Esophagus mucosa (tissue), 1 donor: ENCODE data around the gene CCDC179. TPM values are rescaled to one million over a fixed set of nuclear protein-coding genes. Genes with fewer than 3 reads are reported as not detected.
A peak's percentile ranks its signal among the peaks of the same experiment; 100 is the strongest.

ENCODE experiments used
- ATAC-seq: fragments of 200-7000 bp; cut with Tn5 transposase; one replicate; pipeline ENCODE4 v1.9.1; 2020
- total RNA-seq: library from RNA; stranded (reverse); gene quantifications from one replicate; pipeline ENCODE4 v1.2.4, GENCODE V29; 2023
- donor health status: DM: yes; HTN: yes; CAD: no.

The CCDC179 gene
- total RNA-seq, result not detected

DNA sequence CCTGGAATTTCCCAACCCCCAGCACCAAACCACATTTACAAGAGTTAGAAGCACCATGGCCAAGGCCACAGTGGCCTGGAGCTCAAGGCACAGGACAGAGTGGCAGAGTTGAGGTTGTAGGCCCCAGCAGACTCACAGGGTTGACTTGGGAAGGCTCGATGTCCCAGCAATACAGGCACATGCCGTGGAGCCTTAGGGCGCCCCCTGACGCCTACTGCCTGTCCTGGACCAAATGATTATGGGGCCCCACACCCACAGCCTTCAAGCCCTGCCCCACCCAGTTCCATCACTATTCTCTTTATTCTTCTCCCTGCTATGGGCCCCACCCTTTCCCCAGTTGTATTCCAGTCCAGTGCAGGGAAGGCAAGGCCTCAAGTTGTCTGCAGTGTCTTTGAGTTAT, at the start of gene CCDC179:
Gene CCDC179 (minus strand): TSS at position 234 of the 400 bp plus-strand sequence. CDS start 53 bp downstream, at position 181.
- ATAC-seq, result no peak

DNA sequence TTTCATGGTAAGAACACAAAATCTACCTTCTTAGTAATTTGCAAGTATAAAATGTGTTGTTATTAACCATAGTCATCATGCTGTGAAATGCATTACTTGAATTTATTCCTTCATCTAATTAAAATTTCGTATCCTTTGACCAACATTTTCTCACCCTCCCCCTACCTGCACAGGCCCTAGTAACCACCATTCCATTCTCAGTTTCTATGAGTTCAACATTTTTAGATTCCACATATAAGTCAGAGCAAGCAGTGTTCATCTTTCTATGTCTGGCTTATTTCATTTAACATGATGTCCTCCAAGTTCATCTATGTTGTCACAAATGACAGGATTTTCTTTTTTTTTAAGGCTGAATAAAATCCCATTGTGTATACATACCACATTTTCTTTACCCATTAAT, 43.5 kb upstream of the CCDC179 start:
- ATAC-seq, result no peak

DNA sequence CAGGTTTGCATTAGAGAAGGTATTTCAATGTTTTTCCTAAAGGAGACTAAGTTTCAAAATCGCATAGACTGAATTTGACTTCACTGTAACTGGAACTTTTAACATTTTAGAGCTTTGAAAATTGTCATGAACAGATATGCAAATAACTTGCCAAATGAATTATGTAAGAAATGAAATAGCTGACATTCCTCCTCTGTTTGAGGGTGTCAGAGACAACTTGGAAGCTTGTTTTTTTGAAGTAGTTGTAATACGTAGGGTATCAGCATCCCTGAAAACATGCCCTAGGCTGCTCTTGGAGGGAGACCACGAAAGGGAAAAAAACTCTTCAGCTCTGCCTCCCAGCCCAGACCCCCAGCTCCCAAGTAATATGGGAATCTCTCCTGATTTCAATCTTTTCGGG, 41.3 kb upstream of the CCDC179 start:
- no peak for ATAC-seq

DNA sequence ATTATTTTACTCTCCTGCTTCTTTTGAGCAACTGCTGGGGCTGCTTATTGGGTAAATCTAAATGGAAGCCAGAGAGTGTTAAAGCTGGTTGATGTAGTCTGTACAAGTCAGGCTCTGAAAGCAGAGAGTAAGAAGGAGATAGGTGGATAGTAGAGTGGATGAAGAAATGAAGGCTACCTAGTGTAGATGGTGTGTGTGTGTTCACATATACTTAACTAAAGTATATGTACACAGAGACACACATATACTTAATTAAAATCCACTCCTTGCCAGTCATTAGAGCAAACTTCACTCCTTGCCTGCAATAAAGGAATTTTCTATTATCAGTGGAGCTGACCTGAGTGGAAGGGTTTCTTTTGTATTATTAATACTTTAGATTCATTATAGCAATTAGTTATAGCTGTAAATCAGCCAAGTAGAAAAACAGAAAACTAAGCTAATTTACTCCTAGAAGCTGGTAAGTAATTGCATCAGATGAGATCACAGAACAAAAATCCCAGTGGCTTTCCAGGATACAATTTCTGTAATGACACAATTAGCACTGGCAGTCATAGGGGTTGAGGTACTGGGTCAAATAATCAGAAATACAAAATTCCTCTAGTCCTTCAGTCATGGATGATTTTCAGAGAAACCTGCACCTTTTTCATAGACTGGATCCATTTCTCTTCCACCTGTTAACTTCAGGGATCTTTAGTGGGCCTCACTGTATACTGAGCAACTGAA, 40.7 kb upstream of the CCDC179 start:
- no peak for ATAC-seq

DNA sequence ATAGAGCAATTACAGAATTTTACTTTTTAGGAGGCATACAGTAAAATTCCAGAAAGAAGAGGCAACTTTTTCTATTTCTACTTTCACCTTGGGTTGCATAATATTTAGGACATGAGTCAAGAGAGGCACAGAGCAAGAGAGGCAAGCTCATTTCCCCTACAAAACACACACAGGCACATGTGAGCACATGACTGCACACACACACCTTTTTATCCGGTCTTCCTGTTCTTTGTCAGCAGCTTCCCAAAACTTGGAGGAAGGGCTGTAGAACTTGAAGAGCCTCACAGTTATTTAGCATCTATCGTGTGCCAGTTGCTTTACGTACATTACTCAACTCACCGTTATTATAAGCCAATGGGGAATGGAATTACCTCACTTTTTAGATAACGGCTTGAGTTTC, 37.8 kb upstream of the CCDC179 start:
- no peak for ATAC-seq

DNA sequence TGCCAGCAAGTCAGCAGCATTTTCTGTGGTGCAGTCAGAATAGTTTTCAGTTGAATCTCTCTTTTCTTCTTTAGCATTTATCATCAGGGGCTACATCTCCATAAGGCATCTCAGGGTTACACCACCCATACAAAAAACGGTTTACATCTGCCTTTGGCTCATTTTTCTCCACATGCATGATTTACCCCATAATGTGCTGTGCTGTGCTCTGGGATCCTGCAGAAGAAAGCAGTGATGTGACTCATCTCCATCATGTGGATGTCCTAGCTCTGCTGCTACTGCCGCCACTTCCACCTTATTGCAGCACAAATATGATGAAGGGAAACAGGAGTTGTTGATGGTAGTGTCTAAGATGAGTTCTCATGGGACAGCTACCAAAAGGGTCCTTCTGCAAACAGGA, 30.0 kb upstream of the CCDC179 start:
- ATAC-seq, result no peak

DNA sequence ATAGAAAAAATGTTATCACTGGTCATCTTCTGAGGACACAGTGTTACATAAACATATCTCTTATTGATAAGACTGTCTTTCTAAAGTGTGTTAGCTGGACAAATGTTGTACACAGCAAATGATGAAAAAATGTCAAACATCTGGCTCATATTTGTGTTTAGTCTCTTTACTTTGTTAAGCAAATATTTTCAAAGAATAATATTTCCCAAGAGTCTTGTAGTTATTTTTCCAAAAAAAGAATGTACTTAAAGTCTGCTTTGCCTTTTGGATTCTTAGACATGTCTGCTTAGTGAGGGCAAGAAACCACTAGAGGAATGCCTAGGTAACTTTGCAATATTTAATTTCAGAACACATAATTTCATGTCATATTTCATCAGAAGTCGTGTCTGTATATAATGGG, 23.9 kb upstream of the CCDC179 start:
- ATAC-seq, result no peak

DNA sequence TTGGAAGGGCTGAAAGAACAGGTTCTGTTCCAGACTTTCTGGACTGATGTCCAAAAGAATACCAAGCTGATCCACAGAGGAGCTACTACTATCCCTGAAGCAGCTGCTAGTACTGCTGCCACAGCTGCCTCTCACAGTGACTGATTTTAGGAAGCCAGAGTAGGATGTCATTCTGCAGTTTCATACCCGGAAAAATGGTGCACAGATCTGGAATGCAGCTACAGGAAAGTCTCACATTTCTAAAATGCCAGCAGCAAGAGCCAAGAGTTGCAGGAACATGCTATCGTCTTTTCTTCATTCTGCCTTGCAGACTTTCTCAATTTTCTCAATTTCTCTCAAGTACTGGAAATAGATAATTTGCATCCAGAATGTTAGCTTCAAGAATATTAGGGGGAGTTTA, 19.4 kb upstream of the CCDC179 start:
- ATAC-seq, result no peak

DNA sequence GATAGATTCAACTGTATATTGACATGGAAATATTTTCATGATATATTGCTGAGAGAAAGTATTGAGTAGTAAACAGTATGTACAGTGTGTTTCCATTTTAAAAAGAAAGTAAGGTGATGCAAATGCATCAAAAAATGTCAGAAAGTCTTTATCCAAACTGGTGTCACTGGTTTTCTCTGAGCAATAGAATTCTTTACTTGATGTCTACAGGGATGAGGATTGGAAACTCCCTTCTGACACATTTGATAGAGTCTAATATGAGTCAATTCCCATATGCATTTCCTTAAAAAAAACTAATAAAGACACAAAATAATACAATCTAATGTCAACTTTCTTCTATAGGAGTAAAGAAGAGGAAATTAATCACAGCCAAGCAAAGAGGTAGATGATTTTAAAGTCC, 18.3 kb upstream of the CCDC179 start:
- ATAC-seq, result peak; percentile 55

DNA sequence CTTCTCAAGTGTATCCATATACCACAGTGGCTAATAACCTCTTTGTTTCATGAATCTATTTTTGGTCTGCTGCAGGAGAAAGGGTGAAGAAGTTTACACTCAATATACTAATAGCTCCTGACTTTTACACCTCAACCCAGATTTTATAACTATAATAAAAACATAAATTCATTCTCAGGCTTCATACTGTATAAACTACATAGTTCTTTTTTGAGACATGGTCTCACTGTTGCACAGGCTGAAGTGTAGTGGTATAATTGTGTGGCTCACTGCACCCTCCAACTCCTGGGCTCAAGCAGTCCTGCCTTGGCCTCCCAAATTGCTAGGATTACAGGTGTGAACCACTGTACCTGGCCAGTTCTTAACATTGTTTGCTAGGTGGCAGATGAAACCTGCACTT, 17.8 kb upstream of the CCDC179 start:
- ATAC-seq, result no peak

DNA sequence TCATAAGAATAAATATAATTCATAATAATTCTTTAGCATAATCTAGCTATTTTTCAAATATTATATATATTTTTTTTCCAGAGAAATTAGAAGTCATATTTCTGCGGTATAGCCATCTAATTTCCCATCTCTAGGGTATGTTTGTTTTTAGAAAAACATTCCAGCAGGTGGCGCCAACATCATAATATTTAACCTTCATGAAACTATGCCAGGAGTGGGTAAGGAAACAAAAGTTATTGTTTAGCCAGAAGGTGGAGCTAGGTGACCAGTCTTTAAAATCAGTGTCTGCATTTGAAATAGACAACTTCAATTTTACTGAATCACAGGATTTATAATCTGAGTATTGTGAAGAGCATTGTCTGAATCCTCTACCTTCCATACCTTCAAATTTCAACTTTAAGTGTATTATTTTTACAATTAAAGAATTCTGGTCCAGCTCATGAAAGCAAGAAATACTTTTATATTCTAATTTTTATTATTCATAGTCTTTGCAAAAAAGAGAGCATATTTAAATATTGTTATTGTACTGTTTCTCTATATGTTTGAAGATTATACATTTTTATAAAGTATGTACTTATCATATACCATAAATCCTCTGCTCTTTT, 15.7 kb upstream of the CCDC179 start:
- ATAC-seq, result peak; percentile 74

DNA sequence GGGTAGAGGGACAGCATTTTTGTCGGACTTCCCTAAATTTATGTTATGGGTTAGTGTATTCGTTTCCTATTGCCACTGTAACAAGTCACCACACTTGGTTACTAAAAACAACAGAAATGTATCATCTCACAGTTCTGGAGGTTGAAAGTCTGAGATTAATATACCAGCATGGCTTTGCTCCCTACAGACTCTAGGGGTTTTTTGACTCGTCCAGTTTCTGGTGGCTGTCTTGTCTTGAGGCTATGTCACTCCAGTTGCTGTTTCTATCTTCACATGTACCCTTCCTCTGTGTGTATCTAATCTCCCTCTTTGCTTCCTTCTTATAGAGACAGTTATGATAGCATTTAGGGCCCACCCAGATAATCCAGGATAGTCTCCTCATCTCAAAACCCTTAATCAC, 9.1 kb upstream of the CCDC179 start:
- no peak for ATAC-seq

DNA sequence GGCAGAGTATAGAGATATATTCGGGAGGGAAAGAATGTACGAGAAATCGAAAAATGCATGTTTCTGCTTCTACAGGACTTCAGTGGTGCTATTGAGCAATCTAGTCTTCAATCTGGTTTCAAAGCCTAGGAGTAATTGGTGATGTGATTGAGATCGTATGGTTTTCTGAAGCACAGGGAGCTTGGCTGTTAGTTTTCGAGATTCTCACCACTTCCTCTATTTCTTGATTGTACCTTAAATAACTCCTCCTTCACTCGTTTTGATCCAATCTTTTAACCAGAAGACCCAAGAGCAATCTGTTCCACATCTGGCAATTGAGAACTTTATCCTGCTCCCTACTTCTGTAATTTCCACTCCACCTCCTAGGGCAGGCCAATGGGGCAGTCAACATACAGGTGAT, 518 bp downstream of the CCDC179 start:
- ATAC-seq, result no peak

DNA sequence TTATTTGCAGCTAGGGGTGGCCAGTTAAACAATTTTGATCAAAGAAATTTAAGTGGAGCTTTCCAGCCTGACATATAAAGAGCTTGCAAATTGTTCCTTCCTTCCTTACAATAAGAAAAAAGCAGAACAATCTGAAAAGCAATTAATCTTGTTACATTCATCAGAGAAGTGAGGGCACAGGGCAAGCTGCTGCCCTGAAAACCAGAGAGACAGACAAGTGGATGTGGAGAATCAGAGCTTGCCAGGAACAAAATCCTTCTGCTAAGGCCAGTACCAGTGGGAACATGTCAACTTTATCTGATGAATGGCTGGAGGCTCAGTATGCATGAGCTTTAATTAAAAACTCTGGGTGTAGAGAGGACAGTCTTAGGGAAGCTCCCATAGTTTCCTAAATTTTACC, 8.8 kb downstream of the CCDC179 start:
- no peak for ATAC-seq

DNA sequence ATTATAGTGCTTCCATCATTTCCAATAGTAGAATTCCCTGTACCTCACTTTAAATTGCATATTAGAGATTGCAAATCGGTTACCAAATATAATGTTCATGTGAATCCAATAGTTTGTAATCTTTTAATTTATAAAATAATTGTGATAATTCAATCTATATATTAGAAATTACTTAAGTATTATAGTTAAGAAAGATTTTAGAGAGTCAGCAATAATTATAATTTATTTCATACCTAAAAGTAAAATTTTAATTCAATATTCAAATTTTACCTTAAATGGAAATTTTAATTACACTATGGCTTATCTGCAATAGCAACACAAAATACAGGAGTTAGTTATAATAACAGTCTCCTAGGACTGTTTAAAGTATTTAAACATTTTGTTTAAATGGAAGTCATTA, 13.5 kb downstream of the CCDC179 start:
- ATAC-seq, result no peak

DNA sequence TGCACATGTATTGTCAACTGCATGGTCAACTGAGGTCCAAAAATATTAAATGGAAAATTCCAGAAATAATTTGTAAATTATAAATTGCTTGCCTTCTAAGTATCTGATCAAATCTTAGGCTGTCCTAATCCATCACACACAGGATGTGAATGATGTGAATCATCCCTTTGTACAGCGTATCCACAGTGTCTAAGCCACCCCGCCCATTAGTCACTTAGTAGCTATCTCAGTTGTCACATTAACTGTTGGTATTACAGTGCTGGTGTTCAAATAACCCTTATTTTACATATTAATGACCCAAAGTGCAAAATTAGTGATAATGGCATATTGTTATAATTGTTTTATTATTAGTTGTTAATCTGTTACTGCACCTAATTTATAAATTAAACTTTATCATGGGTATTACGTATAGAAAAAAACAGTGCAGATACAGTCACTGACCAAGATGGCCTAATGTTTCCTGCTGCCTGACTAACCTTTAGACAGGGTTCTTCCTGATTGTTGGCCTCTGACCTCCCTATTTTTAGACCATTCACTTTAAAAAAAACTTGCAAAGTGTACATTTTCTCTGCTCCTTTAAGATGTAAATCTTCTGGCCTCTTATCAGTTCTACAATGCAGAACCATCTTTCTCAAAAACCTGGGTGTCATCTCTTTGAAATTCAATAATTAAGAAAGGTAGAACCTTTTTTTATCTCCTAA, 27.8 kb downstream of the CCDC179 start:
- no peak for ATAC-seq

DNA sequence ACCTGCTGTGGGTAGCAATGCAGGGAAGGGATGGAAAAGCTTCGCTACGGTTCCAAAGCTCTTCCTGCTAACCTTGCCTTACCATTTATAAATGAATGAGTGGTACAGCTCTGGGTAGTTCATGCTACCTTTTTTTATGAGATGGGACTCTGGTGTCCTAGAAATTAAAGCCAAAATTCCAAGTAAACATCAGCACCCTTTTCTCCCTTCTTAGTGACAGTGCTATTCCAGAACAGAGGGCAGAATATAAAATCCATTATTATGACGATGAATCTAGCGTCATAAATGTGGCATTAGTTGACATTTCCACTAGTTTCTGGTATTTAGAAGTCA, 30.2 kb downstream of the CCDC179 start:
- ATAC-seq, result no peak

DNA sequence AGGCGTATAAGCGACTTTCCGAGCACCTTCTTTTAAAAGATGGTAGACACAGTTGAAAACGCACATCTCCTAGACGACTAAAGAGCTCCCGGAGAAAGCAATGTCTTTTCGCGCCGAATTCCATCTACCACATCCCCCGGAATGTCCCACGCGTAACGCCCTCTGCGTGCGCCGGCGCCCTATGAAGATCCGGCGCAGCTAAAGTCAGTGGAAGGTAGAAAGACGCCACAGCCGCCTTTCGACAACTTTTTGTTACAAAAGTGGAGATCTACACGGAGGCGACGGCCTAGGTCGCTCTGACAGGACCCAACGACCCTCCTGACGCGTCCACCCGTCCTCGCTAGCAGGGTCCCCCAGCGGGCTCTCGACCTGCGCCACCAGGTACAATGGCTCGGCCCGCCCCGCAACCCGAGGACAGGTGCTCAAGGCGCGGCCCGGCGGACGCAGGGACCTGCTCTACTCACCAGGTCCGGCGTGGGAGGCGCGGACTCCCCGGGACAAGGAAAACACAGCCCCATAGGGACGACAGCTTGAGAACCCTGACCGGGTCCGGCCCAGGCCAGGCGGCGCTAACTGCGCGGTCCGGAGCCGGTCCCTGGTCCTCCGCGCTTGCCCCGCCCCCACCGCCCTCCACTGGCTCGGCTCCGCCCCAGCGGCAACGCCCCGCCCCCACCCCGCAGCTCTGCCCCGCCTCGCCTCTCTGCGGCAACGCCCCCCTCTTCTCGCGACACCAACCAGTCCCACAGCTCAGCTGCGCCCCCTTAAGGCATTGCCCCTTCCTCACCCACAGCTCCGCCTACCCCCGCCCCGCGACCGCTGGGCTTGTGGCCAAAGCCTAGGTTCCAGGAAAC, 30.8 kb downstream of the CCDC179 start, which contains the start of gene SVIP:
Gene SVIP (minus strand): TSS at position 571 of the 851 bp plus-strand sequence. CDS start 53 bp downstream, at position 518.
- peak; percentile 100 for ATAC-seq

DNA sequence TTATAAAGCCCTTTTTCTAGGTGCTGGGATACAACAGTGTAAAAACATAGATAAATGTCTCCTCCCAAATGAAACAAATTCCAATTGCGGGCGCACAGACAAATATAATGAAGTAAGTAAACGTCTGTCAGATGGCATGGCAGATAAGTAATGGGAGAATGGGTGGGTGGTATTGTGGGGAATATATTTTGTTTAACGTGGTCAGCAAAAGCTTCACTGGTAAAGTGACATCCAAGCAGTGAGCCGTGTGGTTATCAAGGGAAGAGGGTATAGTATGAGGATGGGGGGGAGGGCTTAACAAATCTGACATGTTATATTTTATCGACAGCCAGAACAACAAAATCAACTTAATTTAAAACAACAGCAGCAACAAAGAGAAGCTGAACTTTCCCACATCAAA, 31.9 kb downstream of the CCDC179 start:
- no peak for ATAC-seq

DNA sequence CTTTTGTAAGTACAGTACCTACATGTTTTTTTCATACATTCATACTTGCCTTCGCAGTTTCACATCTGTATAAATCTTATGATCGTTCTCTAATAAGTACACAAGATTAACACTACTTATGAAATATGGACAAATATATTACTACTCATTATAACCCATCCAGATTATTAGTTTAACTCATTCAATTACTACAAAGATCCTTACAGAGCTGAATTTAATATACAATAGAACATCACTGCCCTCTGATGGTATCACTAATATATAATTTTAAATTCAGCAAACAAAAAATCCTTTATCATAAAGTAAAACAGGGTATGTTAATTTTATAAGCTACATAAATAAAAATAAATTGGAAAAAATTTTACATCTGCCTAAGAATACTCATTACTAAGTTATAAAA, 38.1 kb downstream of the CCDC179 start:
- ATAC-seq, result no peak

DNA sequence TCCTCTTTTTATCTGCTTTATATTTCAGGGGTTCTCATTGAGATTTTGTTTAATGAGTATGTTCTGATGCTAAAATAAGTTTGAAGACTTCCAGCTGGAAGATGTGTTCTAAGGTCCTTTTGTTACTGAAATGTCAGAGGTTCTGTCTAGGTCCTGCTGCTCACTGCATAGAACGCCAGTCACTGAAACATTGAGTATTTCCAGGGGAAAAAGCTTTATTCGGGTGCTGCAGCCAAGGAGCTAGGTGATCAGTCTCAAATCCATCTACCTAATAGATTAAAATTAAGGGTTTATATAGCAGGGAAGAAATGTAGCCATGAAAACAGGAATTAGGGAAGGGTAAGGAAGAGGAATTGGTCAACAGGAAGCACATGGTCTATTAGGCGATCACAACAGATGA, 50.4 kb downstream of the CCDC179 start:
- no peak for ATAC-seq

DNA sequence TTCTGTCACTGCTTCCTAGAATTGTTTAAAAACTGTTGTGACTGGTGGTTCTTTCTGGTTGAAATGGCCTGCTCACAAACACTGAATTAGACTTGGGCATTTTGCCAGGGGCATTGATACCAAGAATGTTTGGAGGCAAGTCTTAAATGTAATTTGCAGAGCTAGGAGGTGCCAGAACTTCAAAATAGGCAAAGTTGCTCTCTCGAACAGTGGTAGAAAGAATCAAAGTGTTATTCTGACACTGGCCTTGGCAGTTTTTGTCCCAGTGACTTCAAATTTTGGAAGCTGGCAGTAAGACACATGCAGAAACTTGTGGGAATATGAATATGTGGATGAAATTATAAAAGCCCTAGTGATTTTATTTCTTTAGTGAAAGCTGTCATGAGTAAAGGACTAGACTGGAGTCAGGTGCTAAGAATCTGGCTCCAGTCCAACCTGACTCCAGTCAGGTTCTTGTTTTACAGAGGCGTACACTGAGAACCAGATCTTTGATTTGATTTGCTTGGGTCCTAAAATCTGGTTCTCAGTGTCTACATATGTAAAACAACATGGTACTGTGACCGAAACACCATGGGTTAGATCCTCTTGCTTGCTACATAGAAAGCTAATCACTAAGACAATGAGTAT, 51.6 kb downstream of the CCDC179 start:
- no peak for ATAC-seq
